Activated B cell treated with CpG ODN at 0.5 μM for 24 hours (primary cell): ENCODE data around the gene XIST. TPM values are rescaled to one million over a fixed set of nuclear protein-coding genes. Genes with fewer than 3 reads are reported as not detected.

Experiments used
- ATAC-seq: fragments of 200-7000 bp; cut with Tn5 transposase; one replicate; pipeline ENCODE4 v1.10.0; 2021; ENCODE audit warnings: low read depth, mild to moderate bottlenecking, moderate library complexity
- CTCF ChIA-PET: fragments of 350-600 bp; sonication (Branson Sonifier 250); formaldehyde crosslinking; loops from one replicate; lab custom pipeline; 2021; ENCODE audit warnings: antibody characterized with exemption; lab: Charles Lee
- POLR2A ChIA-PET: fragments of 350-600 bp; sonication (Branson Sonifier 250); formaldehyde crosslinking; loops from one replicate; lab custom pipeline; 2021; ENCODE audit warnings: antibody characterized with exemption; lab: Charles Lee
- DNase-seq: peaks from one replicate; pipeline ENCODE4 v3.0.0; 2022
- H3K27ac Mint-ChIP-seq: one replicate; pipeline ENCODE4 v1.8.0; 2020; ENCODE audit warnings: mixed read lengths
- H3K27me3 Mint-ChIP-seq: one replicate; pipeline ENCODE4 v1.8.0; 2021; ENCODE audit warnings: mixed read lengths
- H3K36me3 Mint-ChIP-seq: one replicate; pipeline ENCODE4 v1.8.0; 2021; ENCODE audit warnings: low read depth, mixed read lengths
- H3K4me1 Mint-ChIP-seq: one replicate; pipeline ENCODE4 v1.8.0; 2021; ENCODE audit warnings: mixed read lengths
- H3K4me3 Mint-ChIP-seq: one replicate; pipeline ENCODE4 v1.8.0; 2020; ENCODE audit warnings: mild to moderate bottlenecking, mixed read lengths
- H3K9me3 Mint-ChIP-seq: one replicate; pipeline ENCODE4 v1.8.0; 2020; ENCODE audit warnings: mixed read lengths
- CTCF ChIP-seq: fragments of 200-600 bp; IDR thresholded peaks from one replicate; pipeline ENCODE4 v1.8.0; 2022; ENCODE audit warnings: antibody characterized with exemption, mild to moderate bottlenecking
- intact Hi-C: fragments of 100-400 bp; cut with micrococcal nuclease; formaldehyde crosslinking; loops from one replicate; pipeline ENCODE4 v1.15.1; 2024
- total RNA-seq: library from RNA; stranded (reverse); gene quantifications from 2 replicates; pipeline ENCODE4 v1.2.3, GENCODE V29; 2022

Gene XIST
- total RNA-seq, 1 donor from 2014 or later = not detected

GRCh38 chrX:73830489-73831414 is 21.8 kb downstream of the XIST start:
- CTCF ChIA-PET = no interaction called here
- H3K4me1 Mint-ChIP-seq = no peaks in the 10 kb centered on the region
- no peak for TF ChIP-seq CTCF
- no peaks in the 10 kb centered on the region for H3K9me3 Mint-ChIP-seq
- H3K4me3 Mint-ChIP-seq = no peak overlapping the region
- H3K27ac Mint-ChIP-seq = no peak overlapping the region
- no peak for DNase-seq
- H3K36me3 Mint-ChIP-seq = no peaks in the 10 kb centered on the region
- POLR2A ChIA-PET = no interaction called here
- no peak for ATAC-seq
- no peaks in the 10 kb centered on the region for H3K27me3 Mint-ChIP-seq
- intact Hi-C loops = no loop called here

- Mint-ChIP-seq H3K36me3 (no peaks in the 10 kb centered on the region), H3K27me3 (no peaks in the 10 kb centered on the region)
- CTCF ChIA-PET = no interaction called here
Measured at GRCh38 chrX:73829890-73830466, 22.5 kb downstream of the XIST start.

GRCh38 chrX:73828080-73828720 is 24.3 kb downstream of the XIST start:
- no peak for TF ChIP-seq CTCF
- H3K27ac Mint-ChIP-seq = no peak overlapping the region
- H3K36me3 Mint-ChIP-seq = no peaks in the 10 kb centered on the region
- no peaks in the 10 kb centered on the region for H3K27me3 Mint-ChIP-seq
- H3K4me1 Mint-ChIP-seq = no peaks in the 10 kb centered on the region
- CTCF ChIA-PET = no interaction called here
- no peaks in the 10 kb centered on the region for H3K9me3 Mint-ChIP-seq
- intact Hi-C loops = no loop called here
- no peak overlapping the region for H3K4me3 Mint-ChIP-seq
- ATAC-seq (no peak), DNase-seq (no peak)
- POLR2A ChIA-PET = no interaction called here

More at GRCh38 chrX:73829890-73830466, 22.5 kb downstream of the XIST start:
- DNase-seq = no peak
- H3K4me1 Mint-ChIP-seq = no peaks in the 10 kb centered on the region
- H3K27ac Mint-ChIP-seq = no peak overlapping the region
- no peak overlapping the region for H3K4me3 Mint-ChIP-seq
- H3K9me3 Mint-ChIP-seq = no peaks in the 10 kb centered on the region
- POLR2A ChIA-PET = no interaction called here
- intact Hi-C loops = no loop called here
- no peak for ATAC-seq
- no peak for TF ChIP-seq CTCF

- ATAC-seq (no peak), DNase-seq (no peak)
- Mint-ChIP-seq H3K4me3 (no peak overlapping the region), H3K27ac (no peak overlapping the region), H3K4me1 (no peaks in the 10 kb centered on the region), H3K36me3 (no peaks in the 10 kb centered on the region), H3K9me3 (no peaks in the 10 kb centered on the region), H3K27me3 (no peaks in the 10 kb centered on the region)
- TF ChIP-seq CTCF = no peak
- ChIA-PET POLR2A (no interaction called here), CTCF (no interaction called here)
- intact Hi-C loops = no loop called here
Measured at GRCh38 chrX:73827406-73827805, 25.1 kb downstream of the XIST start.

GRCh38 chrX:73826996-73827395 is 25.5 kb downstream of the XIST start:
- Mint-ChIP-seq H3K4me1 (no peaks in the 10 kb centered on the region), H3K9me3 (no peaks in the 10 kb centered on the region), H3K27ac (no peak overlapping the region), H3K4me3 (no peak overlapping the region), H3K36me3 (no peaks in the 10 kb centered on the region), H3K27me3 (no peaks in the 10 kb centered on the region)
- ATAC-seq (no peak), DNase-seq (no peak)
- intact Hi-C loops = no loop called here
- TF ChIP-seq CTCF = no peak
- CTCF ChIA-PET = no interaction called here
- POLR2A ChIA-PET = no interaction called here
